H9 (cell line): ENCODE results near the gene CNOT4. TPM values are rescaled to one million over a fixed set of nuclear protein-coding genes. Genes with fewer than 3 reads are reported as not detected.

ENCODE experiments used
- DNase-seq: peaks from one replicate; pipeline ENCODE4 v3.0.0-alpha.2; 2017
- H2AFZ ChIP-seq: one replicate; pipeline ENCODE4 v1.6.1; 2013; ENCODE audit warnings: mild to moderate bottlenecking, low read length, control low read depth, moderate library complexity
- H2AK5ac ChIP-seq: 2 replicates; pipeline ENCODE4 v1.6.1; 2013; ENCODE audit warnings: low read length, control low read depth, mixed read lengths; ENCODE audit not compliant: insufficient read length
- H2BK120ac ChIP-seq: one replicate; pipeline ENCODE4 v1.6.1; 2013; ENCODE audit warnings: low read depth, mild to moderate bottlenecking, low read length, control low read depth, inconsistent platforms; ENCODE audit not compliant: poor library complexity, severe bottlenecking
- H2BK12ac ChIP-seq: 2 replicates; pipeline ENCODE4 v1.6.1; 2013; ENCODE audit warnings: low read length, control low read depth, mixed read lengths, low read depth; ENCODE audit not compliant: insufficient read length
- H2BK15ac ChIP-seq: 2 replicates; pipeline ENCODE4 v1.6.1; 2013; ENCODE audit warnings: low read depth, low read length, control low read depth
- H2BK20ac ChIP-seq: one replicate; pipeline ENCODE4 v1.6.1; 2013; ENCODE audit warnings: low read depth, mild to moderate bottlenecking, low read length, control low read depth, inconsistent platforms; ENCODE audit not compliant: poor library complexity, severe bottlenecking
- H2BK5ac ChIP-seq: 2 replicates; pipeline ENCODE4 v1.6.1; 2013; ENCODE audit warnings: low read length, control low read depth, mixed read lengths; ENCODE audit not compliant: insufficient read length
- H3K14ac ChIP-seq: 2 replicates; pipeline ENCODE4 v1.6.1; 2013; ENCODE audit warnings: low read length, control low read depth; ENCODE audit not compliant: insufficient read depth
- H3K18ac ChIP-seq: 2 replicates; pipeline ENCODE4 v1.6.1; 2013; ENCODE audit warnings: low read depth, mild to moderate bottlenecking, mixed read lengths, low read length, control low read depth; ENCODE audit not compliant: insufficient read length
- H3K23ac ChIP-seq: 2 replicates; pipeline ENCODE4 v1.6.1; 2013; ENCODE audit warnings: low read length, control low read depth, mixed read lengths, low read depth; ENCODE audit not compliant: insufficient read length
- H3K23me2 ChIP-seq: 2 replicates; pipeline ENCODE4 v1.6.1; 2013; ENCODE audit warnings: low read depth, mild to moderate bottlenecking, mixed read lengths, low read length, control low read depth; ENCODE audit not compliant: insufficient read length, poor library complexity, severe bottlenecking
- H3K27ac ChIP-seq: 2 replicates; pipeline ENCODE4 v1.5.1; 2013; ENCODE audit warnings: low read length, control low read depth, mixed read lengths, low read depth; ENCODE audit not compliant: insufficient read length
- H3K27me3 ChIP-seq: 2 replicates; pipeline ENCODE4 v1.6.1; 2013; ENCODE audit warnings: low read length, control low read depth, inconsistent platforms; ENCODE audit not compliant: insufficient read depth
- H3K4ac ChIP-seq: 2 replicates; pipeline ENCODE4 v1.6.1; 2013; ENCODE audit warnings: low read depth, mild to moderate bottlenecking, control low read depth, inconsistent platforms, low read length, moderate library complexity
- H3K4me1 ChIP-seq: 2 replicates; pipeline ENCODE4 v1.6.1; 2013; ENCODE audit warnings: low read length, control low read depth, inconsistent platforms; ENCODE audit not compliant: insufficient read depth
- H3K4me2 ChIP-seq: 2 replicates; pipeline ENCODE4 v1.6.1; 2013; ENCODE audit warnings: low read length, control low read depth, mixed read lengths; ENCODE audit not compliant: insufficient read length, insufficient read depth
- H3K56ac ChIP-seq: 2 replicates; pipeline ENCODE4 v1.6.1; 2013; ENCODE audit warnings: low read depth, mild to moderate bottlenecking, mixed read lengths, low read length, control low read depth; ENCODE audit not compliant: insufficient read length
- H3K79me1 ChIP-seq: 2 replicates; pipeline ENCODE4 v1.6.1; 2013; ENCODE audit warnings: low read depth, mild to moderate bottlenecking, moderate library complexity, low read length, control low read depth, inconsistent platforms; ENCODE audit not compliant: insufficient read depth, poor library complexity, severe bottlenecking
- H3K79me2 ChIP-seq: 2 replicates; pipeline ENCODE4 v1.6.1; 2013; ENCODE audit warnings: low read length, control low read depth, inconsistent platforms; ENCODE audit not compliant: insufficient read depth
- H3K9ac ChIP-seq: 2 replicates; pipeline ENCODE4 v1.6.1; 2013; ENCODE audit warnings: low read length, control low read depth, mixed read lengths; ENCODE audit not compliant: insufficient read length; ENCODE audit errors: extremely low read depth
- H3K9me3 ChIP-seq: one replicate; pipeline ENCODE4 v1.6.1; 2013; ENCODE audit warnings: low read depth, low read length, inconsistent platforms; ENCODE audit not compliant: control insufficient read depth
- H3T11ph ChIP-seq: one replicate; pipeline ENCODE4 v1.6.1; 2013; ENCODE audit warnings: mild to moderate bottlenecking, low read length, control low read depth, inconsistent platforms
- H4K20me1 ChIP-seq: one replicate; pipeline ENCODE4 v1.6.1; 2013; ENCODE audit not compliant: control insufficient read depth, insufficient read length, insufficient read depth
- H4K5ac ChIP-seq: 2 replicates; pipeline ENCODE4 v1.6.1; 2013; ENCODE audit warnings: low read depth, mild to moderate bottlenecking, mixed read lengths, low read length, control low read depth; ENCODE audit not compliant: insufficient read length
- H4K8ac ChIP-seq: replicated peaks from 2 replicates; pipeline ENCODE4 v1.6.1; 2013; ENCODE audit warnings: low read length, control low read depth, mixed read lengths, low read depth; ENCODE audit not compliant: insufficient read length
- H4K91ac ChIP-seq: 2 replicates; pipeline ENCODE4 v1.6.1; 2013; ENCODE audit warnings: low read depth, mild to moderate bottlenecking, moderate library complexity, mixed read lengths, low read length, control low read depth; ENCODE audit not compliant: insufficient read length
- H3K27ac Mint-ChIP-seq, 3 experiments: 2 replicates in 2 of 3; 3 replicates in 1 of 3; pipeline ENCODE4 v1.8.0; 2020 to 2021; ENCODE audit warnings: mixed read lengths in 3 of 3, mild to moderate bottlenecking in 1 of 3, moderate library complexity in 1 of 3
- H3K27me3 Mint-ChIP-seq: 2 replicates; pipeline ENCODE4 v1.8.0; 2021; ENCODE audit warnings: low read depth, mild to moderate bottlenecking, moderate library complexity, mixed read lengths
- H3K36me3 Mint-ChIP-seq, 3 experiments: 2 replicates in 2 of 3; 3 replicates in 1 of 3; pipeline ENCODE4 v1.8.0; 2020 to 2021; ENCODE audit warnings: low read depth in 3 of 3, mixed read lengths in 3 of 3; ENCODE audit not compliant: insufficient read depth in 1 of 3
- H3K4me1 Mint-ChIP-seq, 2 experiments: 2 replicates each; pipeline ENCODE4 v1.8.0; 2020; ENCODE audit warnings: mixed read lengths in 2 of 2
- H3K4me3 Mint-ChIP-seq, 2 experiments: 2 replicates in 1 of 2; 3 replicates in 1 of 2; pipeline ENCODE4 v1.8.0; 2020 to 2021; ENCODE audit warnings: mild to moderate bottlenecking in 2 of 2, mixed read lengths in 2 of 2, moderate library complexity in 1 of 2
- H3K9me3 Mint-ChIP-seq, 2 experiments: 2 replicates in 1 of 2; 3 replicates in 1 of 2; pipeline ENCODE4 v1.8.0; 2020; ENCODE audit warnings: mild to moderate bottlenecking in 2 of 2, mixed read lengths in 2 of 2, moderate library complexity in 1 of 2
- WGBS: extraction: QIAGEN DNeasy Blood & Tissue Kit; methylation state at CpG from one replicate; pipeline ENCODE4 v1.1.7; 2013; ENCODE audit warnings: missing lambda C conversion rate, low lambda C conversion rate, mixed read lengths; ENCODE audit not compliant: insufficient read length; ENCODE audit errors: extremely low coverage; 5-methylcytosine and 5-hydroxymethylcytosine counted together
- total RNA-seq: library from RNA; stranded (reverse); gene quantifications from 2 replicates; pipeline ENCODE4 v1.2.1, GENCODE V29; 2021
- TF ChIP-seq, protein P1 (sequence below): fragments of 200-600 bp; sonication (generic); conservative IDR thresholded peaks from 3 replicates; pipeline ENCODE4 v1.8.0; 2021; ENCODE audit warnings: antibody characterized with exemption, mild to moderate bottlenecking

The CNOT4 gene
- total RNA-seq, 1 experiment from 2014 or later: 27.4 TPM

DNA sequence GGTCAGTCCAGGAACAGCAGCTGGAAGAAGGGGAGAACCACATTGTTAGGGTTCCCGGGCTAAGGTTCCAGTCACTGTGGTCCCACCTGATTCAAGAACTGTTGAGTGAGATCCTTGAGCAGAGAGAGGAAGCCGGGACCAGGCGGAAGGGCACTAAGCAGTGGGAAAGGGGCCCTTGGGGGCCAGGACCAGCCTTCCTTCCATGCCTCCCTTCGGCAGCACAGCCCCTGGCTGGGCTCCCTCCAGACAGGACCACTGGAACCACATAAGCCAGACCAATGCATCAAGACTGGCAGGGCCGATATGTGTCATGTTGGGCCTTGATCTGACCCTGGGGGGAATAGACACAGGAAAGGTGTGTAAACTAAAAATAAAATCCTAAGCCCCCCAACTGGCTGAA, 172.4 kb downstream of the CNOT4 start:
- H3K79me1 ChIP-seq: no peaks in the 10 kb centered on the region
- no peak overlapping the region for H2BK5ac ChIP-seq
- H3K36me3 Mint-ChIP-seq: no peaks in the 10 kb centered on the region
- H3K14ac ChIP-seq: no peak overlapping the region
- H2BK120ac ChIP-seq: no peak overlapping the region
- H3K79me2 ChIP-seq: no peaks in the 10 kb centered on the region
- no peak overlapping the region for H3K4me3 Mint-ChIP-seq
- DNase-seq: no peak
- H2AK5ac ChIP-seq: no peak overlapping the region
- H4K91ac ChIP-seq: no peak overlapping the region
- WGBS: no CpG with 5 or more reads among the region's 5 CpGs
- no peak overlapping the region for H3K4ac ChIP-seq
- no peak overlapping the region for H3K56ac ChIP-seq
- no peak overlapping the region for H3K27ac ChIP-seq
- H3K9me3 Mint-ChIP-seq: no peaks in the 10 kb centered on the region
- H2BK20ac ChIP-seq: no peak overlapping the region
- no peak overlapping the region for H3K27ac Mint-ChIP-seq
- H3K27me3 ChIP-seq: no peaks in the 10 kb centered on the region
- H4K20me1 ChIP-seq: no peaks in the 10 kb centered on the region
- no peak overlapping the region for H3K23ac ChIP-seq
- H3T11ph ChIP-seq: no peak overlapping the region
- no peaks in the 10 kb centered on the region; the same call in 1 of the 2 replicates for H3K4me1 ChIP-seq
- no peaks in the 10 kb centered on the region for H3K9me3 ChIP-seq
- peaks cover 5 to 6% of the 10 kb centered on the region in 2 experiments for H3K4me1 Mint-ChIP-seq
- no peak overlapping the region for H2BK15ac ChIP-seq
- no peak overlapping the region for H3K18ac ChIP-seq
- no peak overlapping the region for H2AFZ ChIP-seq
- H2BK12ac ChIP-seq: no peak overlapping the region
- H3K9ac ChIP-seq: no peak overlapping the region
- H3K27me3 Mint-ChIP-seq: peaks cover 3% of the 10 kb centered on the region; the same call in 1 of the 2 replicates
- H4K5ac ChIP-seq: no peak overlapping the region
- TF ChIP-seq, protein P1, sequence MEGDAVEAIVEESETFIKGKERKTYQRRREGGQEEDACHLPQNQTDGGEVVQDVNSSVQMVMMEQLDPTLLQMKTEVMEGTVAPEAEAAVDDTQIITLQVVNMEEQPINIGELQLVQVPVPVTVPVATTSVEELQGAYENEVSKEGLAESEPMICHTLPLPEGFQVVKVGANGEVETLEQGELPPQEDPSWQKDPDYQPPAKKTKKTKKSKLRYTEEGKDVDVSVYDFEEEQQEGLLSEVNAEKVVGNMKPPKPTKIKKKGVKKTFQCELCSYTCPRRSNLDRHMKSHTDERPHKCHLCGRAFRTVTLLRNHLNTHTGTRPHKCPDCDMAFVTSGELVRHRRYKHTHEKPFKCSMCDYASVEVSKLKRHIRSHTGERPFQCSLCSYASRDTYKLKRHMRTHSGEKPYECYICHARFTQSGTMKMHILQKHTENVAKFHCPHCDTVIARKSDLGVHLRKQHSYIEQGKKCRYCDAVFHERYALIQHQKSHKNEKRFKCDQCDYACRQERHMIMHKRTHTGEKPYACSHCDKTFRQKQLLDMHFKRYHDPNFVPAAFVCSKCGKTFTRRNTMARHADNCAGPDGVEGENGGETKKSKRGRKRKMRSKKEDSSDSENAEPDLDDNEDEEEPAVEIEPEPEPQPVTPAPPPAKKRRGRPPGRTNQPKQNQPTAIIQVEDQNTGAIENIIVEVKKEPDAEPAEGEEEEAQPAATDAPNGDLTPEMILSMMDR: no peak
- H3K23me2 ChIP-seq: no peaks in the 10 kb centered on the region
- H4K8ac ChIP-seq: no peak overlapping the region
- H3K4me2 ChIP-seq: no peak overlapping the region
